H1 (cell line): ENCODE measurements around the gene TBX21. TPM values are rescaled to one million over a fixed set of nuclear protein-coding genes. Genes with fewer than 3 reads are reported as not detected.

ENCODE experiments used
- CTCF ChIA-PET: fragments of 300-600 bp; sonication (Branson Sonifier 250); formaldehyde crosslinking; loops from one replicate; lab custom pipeline; 2021; ENCODE audit not compliant: partially characterized antibody; lab: Charles Lee
- POLR2A ChIA-PET: fragments of 300-600 bp; sonication (Branson Sonifier 250); formaldehyde crosslinking; loops from one replicate; lab custom pipeline; 2021; ENCODE audit warnings: inconsistent platforms; ENCODE audit not compliant: partially characterized antibody; lab: Charles Lee
- DNase-seq, 2 experiments: peaks; one replicate each; pipeline versions ENCODE4 v3.0.0 to v3.0.0-alpha.2; 2010 to 2022; ENCODE audit warnings: low spot score in 2 of 2, low read depth in 1 of 2, mixed read lengths in 1 of 2
- FAIRE-seq: peaks from 2 replicates; lab custom pipeline; 2011; peaks lifted over from hg19 to GRCh38; lab: Jason Lieb, UNC
- H2AFZ ChIP-seq: 2 replicates; pipeline ENCODE4 v1.8.1; 2012; ENCODE audit warnings: low read length, inconsistent platforms
- H2AK5ac ChIP-seq: 2 replicates; pipeline ENCODE4 v1.6.1; 2013; ENCODE audit warnings: low read depth, low read length
- H2BK120ac ChIP-seq: replicated peaks from 2 replicates; pipeline ENCODE3; 2013; ENCODE audit warnings: low read depth, low read length, inconsistent platforms
- H2BK12ac ChIP-seq: 2 replicates; pipeline ENCODE4 v1.6.1; 2013; ENCODE audit warnings: low read depth, low read length
- H2BK15ac ChIP-seq: 2 replicates; pipeline ENCODE4 v1.6.1; 2013; ENCODE audit warnings: low read length
- H2BK20ac ChIP-seq: 2 replicates; pipeline ENCODE4 v1.6.1; 2013; ENCODE audit warnings: low read length
- H2BK5ac ChIP-seq: 2 replicates; pipeline ENCODE4 v1.6.1; 2013; ENCODE audit warnings: low read depth, low read length
- H3K14ac ChIP-seq: 2 replicates; pipeline ENCODE4 v1.6.1; 2013; ENCODE audit warnings: inconsistent platforms; ENCODE audit not compliant: insufficient read length
- H3K18ac ChIP-seq: 2 replicates; pipeline ENCODE4 v1.6.1; 2013; ENCODE audit warnings: low read length; ENCODE audit errors: extremely low read depth
- H3K23ac ChIP-seq: 2 replicates; pipeline ENCODE4 v1.6.1; 2013; ENCODE audit warnings: inconsistent platforms; ENCODE audit not compliant: insufficient read length
- H3K23me2 ChIP-seq: 2 replicates; pipeline ENCODE4 v1.6.1; 2013; ENCODE audit warnings: low read depth, low read length
- H3K27ac ChIP-seq: 2 replicates; pipeline ENCODE4 v1.6.1; 2011; ENCODE audit warnings: low read depth, low read length, inconsistent platforms
- H3K27me3 ChIP-seq, 4 experiments: replicated peaks in 1 of 4; 1 replicate in 1 of 4; 2 replicates in 3 of 4; pipeline versions ENCODE4 v1.6.1 to v1.8.1; 2011 to 2013; ENCODE audit warnings: low read length in 3 of 4, mild to moderate bottlenecking in 3 of 4, inconsistent platforms in 2 of 4, mixed read lengths in 2 of 4, moderate library complexity in 1 of 4; ENCODE audit not compliant: control insufficient read depth in 3 of 4, insufficient read depth in 3 of 4; ENCODE audit errors: extremely low read depth in 1 of 4
- H3K36me3 ChIP-seq, 4 experiments: 2 replicates each; pipeline versions ENCODE4 v1.6.1 to v1.8.1; 2011 to 2013; ENCODE audit warnings: mild to moderate bottlenecking in 4 of 4, low read length in 3 of 4, moderate library complexity in 2 of 4, control low read depth in 1 of 4, inconsistent platforms in 1 of 4; ENCODE audit not compliant: insufficient read depth in 4 of 4, control insufficient read depth in 2 of 4
- H3K4ac ChIP-seq: replicated peaks from 2 replicates; pipeline ENCODE3; 2013; ENCODE audit warnings: low read length, low read depth, mixed read lengths, inconsistent platforms; ENCODE audit not compliant: insufficient read length
- H3K4me1 ChIP-seq, 4 experiments: replicated peaks in 1 of 4; 1 replicate in 1 of 4; 2 replicates in 3 of 4; pipeline versions ENCODE4 v1.6.1 to v1.8.1; 2011 to 2013; ENCODE audit warnings: low read length in 3 of 4, inconsistent platforms in 2 of 4, mixed read lengths in 1 of 4; ENCODE audit not compliant: insufficient read depth in 4 of 4, control insufficient read depth in 3 of 4
- H3K4me2 ChIP-seq, 2 experiments: 2 replicates each; pipeline versions ENCODE4 v1.6.1 to v1.8.1; 2011 to 2013; ENCODE audit warnings: low read depth in 2 of 2, low read length in 2 of 2, control low read depth in 1 of 2, inconsistent platforms in 1 of 2, mild to moderate bottlenecking in 1 of 2; ENCODE audit not compliant: insufficient read depth in 1 of 2
- H3K4me3 ChIP-seq, 4 experiments: fragments of 200-600, 300-600 bp in 1 of 4; sonication (generic), shearing (Covaris generic), sonication (Bioruptor Twin) in 1 of 4; 2 replicates each; pipeline versions ENCODE4 v1.5.1 to v1.8.1; 2011 to 2016; ENCODE audit warnings: low read length in 4 of 4, low read depth in 3 of 4, control low read depth in 2 of 4, inconsistent platforms in 2 of 4, mild to moderate bottlenecking in 2 of 4, mixed read lengths in 1 of 4, moderate library complexity in 1 of 4; ENCODE audit not compliant: insufficient read depth in 2 of 4; ENCODE audit errors: extremely low read depth in 1 of 4
- H3K56ac ChIP-seq: replicated peaks from 2 replicates; pipeline ENCODE3; 2013; ENCODE audit warnings: low read depth, mild to moderate bottlenecking, mixed read lengths, low read length, inconsistent platforms; ENCODE audit not compliant: insufficient read length
- H3K79me1 ChIP-seq: 2 replicates; pipeline ENCODE4 v1.6.1; 2013; ENCODE audit warnings: low read depth, low read length, control low read depth
- H3K79me2 ChIP-seq, 2 experiments: 2 replicates each; pipeline versions ENCODE4 v1.6.1 to v1.8.1; 2012 to 2013; ENCODE audit warnings: low read length in 2 of 2, mild to moderate bottlenecking in 2 of 2, inconsistent platforms in 1 of 2; ENCODE audit not compliant: insufficient read depth in 2 of 2, control insufficient read depth in 1 of 2
- H3K9ac ChIP-seq, 4 experiments: replicated peaks in 1 of 4; 1 replicate in 1 of 4; 2 replicates in 3 of 4; pipeline versions ENCODE4 v1.6.1 to v1.8.1; 2011 to 2013; ENCODE audit warnings: low read depth in 3 of 4, low read length in 3 of 4, control low read depth in 2 of 4, mild to moderate bottlenecking in 2 of 4, moderate library complexity in 2 of 4, inconsistent platforms in 1 of 4; ENCODE audit errors: extremely low read depth in 1 of 4
- H3K9me3 ChIP-seq, 2 experiments: 2 replicates each; pipeline versions ENCODE4 v1.6.1 to v1.8.1; 2012 to 2013; ENCODE audit warnings: mild to moderate bottlenecking in 2 of 2, moderate library complexity in 2 of 2, control low read depth in 1 of 2, inconsistent platforms in 1 of 2, low read depth in 1 of 2, low read length in 1 of 2, mixed read lengths in 1 of 2; ENCODE audit not compliant: insufficient read depth in 2 of 2
- H4K20me1 ChIP-seq, 2 experiments: replicated peaks in 1 of 2; 2 replicates each; pipeline versions ENCODE3 to v1.8.1; 2011 to 2013; ENCODE audit warnings: inconsistent platforms in 2 of 2, low read length in 2 of 2, mild to moderate bottlenecking in 1 of 2; ENCODE audit not compliant: insufficient read depth in 2 of 2, control insufficient read depth in 1 of 2
- H4K5ac ChIP-seq: 2 replicates; pipeline ENCODE4 v1.6.1; 2013; ENCODE audit warnings: low read length, low read depth, mixed read lengths, inconsistent platforms; ENCODE audit not compliant: insufficient read length
- H4K8ac ChIP-seq: 2 replicates; pipeline ENCODE4 v1.8.0; 2013; ENCODE audit warnings: mild to moderate bottlenecking, moderate library complexity, low read length, inconsistent platforms; ENCODE audit not compliant: insufficient read depth; ENCODE audit errors: extremely low read depth
- H4K91ac ChIP-seq: replicated peaks from 2 replicates; pipeline ENCODE3; 2013; ENCODE audit warnings: low read length, mixed read lengths, inconsistent platforms; ENCODE audit not compliant: insufficient read length
- CHD2 ChIP-seq: IDR thresholded peaks from 2 replicates; pipeline ENCODE4 v1.6.1; 2012; ENCODE audit warnings: low read length, improper control_type of control experiment
- GABPA ChIP-seq: IDR thresholded peaks from 2 replicates; pipeline ENCODE4 v1.6.1; 2011; ENCODE audit warnings: mild to moderate bottlenecking, low read length, moderate library complexity, borderline replicate concordance; ENCODE audit not compliant: insufficient read depth
- GTF2F1 ChIP-seq: IDR thresholded peaks from 2 replicates; pipeline ENCODE4 v1.6.1; 2012; ENCODE audit warnings: low read depth, low read length, improper control_type of control experiment, borderline replicate concordance
- HDAC6 ChIP-seq: IDR thresholded peaks from one replicate; pipeline ENCODE4 v1.7.1; 2012; ENCODE audit warnings: low read depth, mild to moderate bottlenecking, inconsistent platforms, low read length, moderate library complexity
- RAD21 ChIP-seq, 2 experiments: IDR thresholded peaks in 1 of 2; conservative IDR thresholded peaks in 1 of 2; 2 replicates each; pipeline ENCODE4 v1.6.1; 2011; ENCODE audit warnings: low read depth in 2 of 2, low read length in 2 of 2, improper control_type of control experiment in 1 of 2, inconsistent platforms in 1 of 2, mild to moderate bottlenecking in 1 of 2, moderate library complexity in 1 of 2
- SIX5 ChIP-seq: IDR thresholded peaks from 2 replicates; pipeline ENCODE4 v1.6.1; 2011; ENCODE audit warnings: mild to moderate bottlenecking, low read depth, low read length
- WGBS, 2 experiments: shearing (Covaris generic) in 1 of 2; methylation state at CpG; one replicate each; pipeline versions ENCODE4 v1.1.6 to v1.1.7; 2013 to 2015; ENCODE audit warnings: low lambda C conversion rate in 2 of 2, mixed read lengths in 2 of 2, inconsistent platforms in 1 of 2, low coverage in 1 of 2, missing lambda C conversion rate in 1 of 2; ENCODE audit not compliant: insufficient replicate concordance in 2 of 2, insufficient coverage in 1 of 2, insufficient read length in 1 of 2; ENCODE audit errors: extremely low coverage in 1 of 2, missing lambda C conversion rate in 1 of 2; 5-methylcytosine and 5-hydroxymethylcytosine counted together
- polyA plus RNA-seq, 7 experiments: library from polyadenylated mRNA; depleted of rRNA in 3 of 7; stranded (reverse) in 5 of 7; unstranded in 2 of 7; fragments of >200 nt in 5 of 7; fragments of 200-250 nt in 2 of 7; gene quantifications; 1 replicate in 5 of 7; 2 replicates in 1 of 7; 4 replicates in 1 of 7; pipeline versions ENCODE4 v1.2.1 to v1.2.3, GENCODE V29; 2011 to 2013; ENCODE audit warnings: missing spikeins in 2 of 7, mixed read lengths in 2 of 7
- total RNA-seq: library from RNA; stranded (reverse); fragmentation: NEBNext Ultra II Directional; extraction: Animal tissue kit (Norgen Biotek cat#: 25700); gene quantifications from 2 replicates; pipeline ENCODE4 v1.2.1, GENCODE V29; 2021
- TF ChIP-seq, protein P1 (sequence below), 3 experiments: IDR thresholded peaks; 1 replicate in 2 of 3; 2 replicates in 1 of 3; pipeline versions ENCODE4 v1.5.1 to v1.6.1; 2011; ENCODE audit warnings: low read length in 3 of 3, mild to moderate bottlenecking in 3 of 3, inconsistent platforms in 2 of 3, low read depth in 1 of 3, moderate library complexity in 1 of 3; ENCODE audit not compliant: insufficient read depth in 1 of 3; ENCODE audit errors: control extremely low read depth in 1 of 3

The TBX21 gene
- total and polyA plus RNA-seq, 2 of the 8 experiments (the other 6 are each of a cell fraction or from before 2014, with no cell fraction given): not detected

DNA sequence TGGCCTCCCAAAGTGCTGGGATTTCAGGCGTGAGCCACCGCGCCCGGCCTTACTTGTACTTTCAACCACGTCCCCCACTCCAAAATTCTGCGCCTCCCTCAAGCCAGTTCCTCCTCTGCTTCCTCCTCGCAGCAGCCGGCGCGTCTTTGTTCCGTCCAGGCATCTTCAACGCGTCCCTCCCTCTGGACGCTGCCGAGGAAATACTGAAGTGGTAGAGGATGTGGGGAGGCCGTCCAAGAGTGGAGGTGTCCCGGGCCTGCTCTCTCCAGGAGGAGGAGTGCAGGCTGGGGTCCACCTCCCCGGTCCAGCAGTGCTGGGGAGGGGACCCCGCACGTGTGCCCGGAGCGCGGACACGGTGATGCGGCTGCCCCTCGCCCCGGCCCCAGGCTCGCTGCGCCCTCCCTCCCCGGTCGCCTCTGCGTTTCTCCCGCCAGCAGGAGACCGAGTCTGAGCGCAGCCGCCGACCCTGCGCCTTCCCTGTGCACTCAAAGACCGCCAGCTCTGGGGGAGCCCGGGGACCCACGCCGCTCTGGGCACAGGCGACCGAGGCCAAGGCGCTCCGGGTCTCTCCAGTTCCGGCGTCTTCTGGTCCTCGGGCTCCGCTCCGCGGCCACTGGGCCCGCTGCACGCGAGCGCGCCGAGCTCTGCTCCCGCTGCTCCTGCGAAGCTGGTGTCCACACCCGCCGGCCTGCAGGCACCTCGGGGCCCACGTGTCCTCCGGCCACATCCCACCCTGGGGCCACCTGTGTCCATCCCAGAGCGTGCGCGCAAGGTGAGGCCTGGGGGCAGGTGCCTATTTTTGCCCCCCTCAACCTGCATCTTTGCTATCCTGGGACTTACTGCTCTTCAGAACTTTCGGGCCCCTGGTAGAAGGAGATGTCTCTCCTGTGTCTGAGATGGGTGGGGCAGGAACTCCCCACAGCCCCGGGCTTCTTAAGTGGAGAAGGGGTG, 56.9 kb downstream of the TBX21 start:
- peak overlapping the region; percentile 29 for H3K4ac ChIP-seq
- peak overlapping the region; percentile 73 for H4K91ac ChIP-seq
- H3K9me3 ChIP-seq: no peaks in the 10 kb centered on the region
- H2BK5ac ChIP-seq: no peak overlapping the region
- ChIA-PET CTCF (interaction anchor here (0.6 to 2.1 kb wide), 7 partner anchors 12 to 91 kb away, joined by 3 to 10 read pairs (median 4); no protein-coding TSS in a partner anchor), POLR2A (interaction anchor here (1.0 to 1.7 kb wide), 2 partner anchors 9 to 12 kb away, joined by 3 to 5 read pairs; no protein-coding TSS in a partner anchor)
- H3K27ac ChIP-seq: no peak overlapping the region
- H4K8ac ChIP-seq: peak overlapping the region; percentile 89; the same call in 1 of the 2 replicates
- H3K18ac ChIP-seq: peak overlapping the region; percentile 2; the same call in 1 of the 2 replicates
- H3K14ac ChIP-seq: no peak overlapping the region
- peaks cover 0 to 3% of the 10 kb centered on the region in 2 experiments for H4K20me1 ChIP-seq
- peak overlapping the region; percentile 49 to 69 (median 62) for H3K4me3 ChIP-seq
- no peak overlapping the region for H2AK5ac ChIP-seq
- peaks cover 5% of the 10 kb centered on the region for H3K23me2 ChIP-seq
- H3K23ac ChIP-seq: no peak overlapping the region
- H3K9ac ChIP-seq: peak overlapping the region; percentile 36 to 65 (median 46); a peak in 6 of 7 replicates
- H2BK20ac ChIP-seq: no peak overlapping the region
- H3K79me2 ChIP-seq: no peaks in the 10 kb centered on the region
- H2BK12ac ChIP-seq: no peak overlapping the region; the same call in 1 of the 2 replicates
- H2BK120ac ChIP-seq: no peak overlapping the region
- peak overlapping the region; percentile 94 for H2AFZ ChIP-seq
- DNase-seq: peak; percentile 31 to 83
- peak overlapping the region; percentile 52 for H3K56ac ChIP-seq
- peaks cover 0 to 3% (median 2%) of the 10 kb centered on the region in 4 experiments; a peak in 3 of 7 replicates for H3K4me1 ChIP-seq
- no peaks in the 10 kb centered on the region for H3K79me1 ChIP-seq
- no peak overlapping the region for H4K5ac ChIP-seq
- FAIRE-seq: no peak
- H3K27me3 ChIP-seq: peaks cover 6 to 33% (median 26%) of the 10 kb centered on the region in 4 experiments
- no peak overlapping the region for H2BK15ac ChIP-seq
- H3K4me2 ChIP-seq: peak overlapping the region; percentile 69 to 89
- WGBS, 2 experiments: 4% methylated on average over 60 of the region's 70 CpGs; no CpG with 5 or more reads in 1 of the 2 experiments
- no peaks in the 10 kb centered on the region for H3K36me3 ChIP-seq
- no peak; the same call in 1 of the 2 replicates for TF ChIP-seq GABPA
- no peak for TF ChIP-seq CHD2
- TF ChIP-seq HDAC6: no peak
- peak; percentile 59 to 75 for TF ChIP-seq RAD21 (IDR thresholded peaks at IDR 0.05 in 1 of 2, conservative IDR thresholded peaks at IDR 0.05 in 1 of 2; ENCODE audit: low read depth in 2 of 2, low read length in 2 of 2)
- TF ChIP-seq SIX5: no peak
- no peak for TF ChIP-seq GTF2F1
- TF ChIP-seq, protein P1, sequence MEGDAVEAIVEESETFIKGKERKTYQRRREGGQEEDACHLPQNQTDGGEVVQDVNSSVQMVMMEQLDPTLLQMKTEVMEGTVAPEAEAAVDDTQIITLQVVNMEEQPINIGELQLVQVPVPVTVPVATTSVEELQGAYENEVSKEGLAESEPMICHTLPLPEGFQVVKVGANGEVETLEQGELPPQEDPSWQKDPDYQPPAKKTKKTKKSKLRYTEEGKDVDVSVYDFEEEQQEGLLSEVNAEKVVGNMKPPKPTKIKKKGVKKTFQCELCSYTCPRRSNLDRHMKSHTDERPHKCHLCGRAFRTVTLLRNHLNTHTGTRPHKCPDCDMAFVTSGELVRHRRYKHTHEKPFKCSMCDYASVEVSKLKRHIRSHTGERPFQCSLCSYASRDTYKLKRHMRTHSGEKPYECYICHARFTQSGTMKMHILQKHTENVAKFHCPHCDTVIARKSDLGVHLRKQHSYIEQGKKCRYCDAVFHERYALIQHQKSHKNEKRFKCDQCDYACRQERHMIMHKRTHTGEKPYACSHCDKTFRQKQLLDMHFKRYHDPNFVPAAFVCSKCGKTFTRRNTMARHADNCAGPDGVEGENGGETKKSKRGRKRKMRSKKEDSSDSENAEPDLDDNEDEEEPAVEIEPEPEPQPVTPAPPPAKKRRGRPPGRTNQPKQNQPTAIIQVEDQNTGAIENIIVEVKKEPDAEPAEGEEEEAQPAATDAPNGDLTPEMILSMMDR (IDR thresholded peaks at IDR 0.05; ENCODE audit: control extremely low read depth in 1 of 3, insufficient read depth in 1 of 3, low read depth in 1 of 3, low read length in 3 of 3): peak; percentile 52 to 59 (median 54)
